HepG2 (cell line): ENCODE measurements around the gene AFAP1. TPM values are rescaled to one million over a fixed set of nuclear protein-coding genes. Genes with fewer than 3 reads are reported as not detected.

ENCODE experiments used
- ATAC-seq: fragments of 200-7000 bp; cut with Tn5 transposase; 3 replicates; pipeline ENCODE4 v1.9.1; 2020; ENCODE audit warnings: mild to moderate bottlenecking, moderate library complexity
- BruUV-seq: library from RNA; stranded (reverse); fragments of 400-500 nt; replicated peaks from 2 replicates; lab custom pipeline; 2021; lab: Mats Ljungman, UMichigan
- CTCF ChIA-PET: fragments of 300-600 bp; formaldehyde crosslinking; extraction: SDS; loops from one replicate; lab custom pipeline; 2021; ENCODE audit warnings: low total read pairs, inconsistent platforms, low intra/inter-chr PET ratio; lab: Yijun Ruan, JAX
- POLR2A ChIA-PET: fragments of 350-600 bp; sonication (Branson Sonifier 250); formaldehyde crosslinking; loops from one replicate; lab custom pipeline; 2020; ENCODE audit warnings: antibody characterized with exemption, inconsistent platforms; lab: Yijun Ruan, JAX
- DNase-seq: peaks from one replicate; pipeline ENCODE4 v3.0.0-alpha.2; 2015; ENCODE audit warnings: low spot score
- FAIRE-seq: peaks from 3 replicates; lab custom pipeline; 2011; peaks lifted over from hg19 to GRCh38; lab: Jason Lieb, UNC
- H2AFZ ChIP-seq: one replicate; pipeline ENCODE4 v1.6.1; 2011; ENCODE audit warnings: low read length, inconsistent platforms
- H3K27ac ChIP-seq: fragments of 300-600 bp; 3 replicates; pipeline ENCODE4 v1.8.0; 2011; ENCODE audit warnings: mixed run types, mild to moderate bottlenecking, mixed read lengths, low read length, inconsistent platforms; ENCODE audit not compliant: insufficient read depth; ENCODE audit errors: extremely low read length
- H3K27me3 ChIP-seq, 2 experiments: fragments of 200-600 bp in 1 of 2; 2 replicates in 1 of 2; 3 replicates in 1 of 2; pipeline versions ENCODE4 v1.6.0 to v1.8.0; 2011; ENCODE audit warnings: low read length in 2 of 2, mild to moderate bottlenecking in 2 of 2, moderate library complexity in 2 of 2, inconsistent platforms in 1 of 2; ENCODE audit not compliant: insufficient read depth in 2 of 2, control insufficient read depth in 1 of 2
- H3K36me3 ChIP-seq, 2 experiments: fragments of 200-600 bp in 1 of 2; replicated peaks in 1 of 2; 2 replicates in 1 of 2; 3 replicates in 1 of 2; pipeline versions ENCODE4 v1.5.1 to v1.8.0; 2011; ENCODE audit warnings: low read length in 2 of 2, inconsistent platforms in 1 of 2; ENCODE audit not compliant: insufficient read depth in 2 of 2, control insufficient read depth in 1 of 2
- H3K4me1 ChIP-seq: 2 replicates; pipeline ENCODE4 v1.5.1; 2012; ENCODE audit warnings: low read length, inconsistent platforms; ENCODE audit not compliant: insufficient read depth
- H3K4me2 ChIP-seq: 2 replicates; pipeline ENCODE4 v1.6.0; 2011; ENCODE audit warnings: low read depth, low read length, inconsistent platforms
- H3K4me3 ChIP-seq, 3 experiments: fragments of 200-600 bp in 1 of 3; sonication (generic), shearing (Covaris generic) in 1 of 3; replicated peaks in 1 of 3; 2 replicates each; pipeline ENCODE4 v1.5.1; 2011 to 2016; ENCODE audit warnings: low read length in 3 of 3, inconsistent platforms in 2 of 3, low read depth in 2 of 3, mild to moderate bottlenecking in 2 of 3, control low read depth in 1 of 3, mixed read lengths in 1 of 3; ENCODE audit not compliant: insufficient read depth in 1 of 3
- H3K79me2 ChIP-seq: one replicate; pipeline ENCODE4 v1.6.1; 2011; ENCODE audit warnings: low read length, inconsistent platforms; ENCODE audit not compliant: insufficient read depth
- H3K9ac ChIP-seq: 2 replicates; pipeline ENCODE4 v1.6.0; 2011; ENCODE audit warnings: mild to moderate bottlenecking, low read depth, low read length, inconsistent platforms; ENCODE audit not compliant: insufficient read depth
- H3K9me3 ChIP-seq: 2 replicates; pipeline ENCODE4 v1.5.1; 2012; ENCODE audit warnings: mild to moderate bottlenecking, low read length
- H4K20me1 ChIP-seq: 2 replicates; pipeline ENCODE4 v1.6.0; 2011; ENCODE audit warnings: inconsistent platforms, mild to moderate bottlenecking, low read length, moderate library complexity; ENCODE audit not compliant: insufficient read depth
- STAG1 ChIP-seq: sonication (generic); formaldehyde crosslinking; IDR thresholded peaks from 2 replicates; pipeline ENCODE4 v1.4.0; 2020; ENCODE audit warnings: missing genetic modification reagents
- ZNF530 ChIP-seq: sonication (generic); formaldehyde crosslinking; IDR thresholded peaks from 2 replicates; pipeline ENCODE4 v1.5.0; 2020; ENCODE audit warnings: low read depth, mild to moderate bottlenecking, missing genetic modification reagents
- ZNF550 ChIP-seq: sonication (generic); formaldehyde crosslinking; IDR thresholded peaks from 2 replicates; pipeline ENCODE4 v1.4.0; 2020; ENCODE audit warnings: mild to moderate bottlenecking, missing genetic modification reagents, borderline replicate concordance
- ZNF552 ChIP-seq: sonication (generic); formaldehyde crosslinking; IDR thresholded peaks from 2 replicates; pipeline ENCODE4 v1.9.0; 2022; ENCODE audit warnings: missing genetic modification reagents, mild to moderate bottlenecking, borderline replicate concordance
- WGBS: methylation state at CpG from one replicate; pipeline ENCODE4 v1.1.6; 2017; ENCODE audit warnings: low lambda C conversion rate; 5-methylcytosine and 5-hydroxymethylcytosine counted together
- in situ Hi-C: cut with HindIII; loops from 2 replicates; pipeline ENCODE4 v1.10.0; 2017; ENCODE audit warnings: low pct_unique_long_range_greater_than_20kb; ENCODE audit not compliant: extremely low pct_ligation_motif_present
- intact Hi-C: fragments of 100-400 bp; cut with micrococcal nuclease; formaldehyde crosslinking; loops from one replicate; pipeline ENCODE4 v1.10.0; 2022; ENCODE audit not compliant: unreplicated experiment
- polyA plus RNA-seq, 8 experiments: library from polyadenylated mRNA; depleted of rRNA in 3 of 8; stranded (reverse) in 7 of 8; unstranded in 1 of 8; fragments of >200 nt; fragmentation: Illumina TruSeq in 4 of 8; extraction: Trizol in 4 of 8; gene quantifications; 2 replicates each; pipeline versions ENCODE4 v1.2.1 to v1.2.3, GENCODE V29; 2011 to 2016; ENCODE audit warnings: low read depth in 4 of 8, missing spikeins in 1 of 8, mixed read lengths in 1 of 8; ENCODE audit not compliant: insufficient read depth in 1 of 8
- total RNA-seq, 5 experiments: library from RNA; depleted of rRNA; stranded (reverse); fragments of >200 nt; fragmentation: Illumina TruSeq; extraction: Trizol; gene quantifications; 2 replicates each; pipeline ENCODE4 v1.2.3, GENCODE V29; 2016; ENCODE audit warnings: low read depth in 1 of 5
- TF ChIP-seq, protein P1 (sequence below): sonication (generic); formaldehyde crosslinking; IDR thresholded peaks from 2 replicates; pipeline ENCODE4 v1.4.0; 2020; ENCODE audit warnings: low read depth, missing genetic modification reagents
- TF ChIP-seq, protein P2 (sequence below): sonication (generic); formaldehyde crosslinking; IDR thresholded peaks from 2 replicates; pipeline ENCODE4 v1.8.0; 2022; ENCODE audit warnings: missing genetic modification reagents, mild to moderate bottlenecking, moderate library complexity, borderline replicate concordance

The AFAP1 gene
- total and polyA plus RNA-seq, 2 of the 13 experiments (the other 11 are each of a cell fraction or from before 2014, with no cell fraction given), result 2.5 TPM

GRCh38 chr4:7822137-7822505, 117.5 kb downstream of the AFAP1 start (continued):
- TF ChIP-seq, protein P1, sequence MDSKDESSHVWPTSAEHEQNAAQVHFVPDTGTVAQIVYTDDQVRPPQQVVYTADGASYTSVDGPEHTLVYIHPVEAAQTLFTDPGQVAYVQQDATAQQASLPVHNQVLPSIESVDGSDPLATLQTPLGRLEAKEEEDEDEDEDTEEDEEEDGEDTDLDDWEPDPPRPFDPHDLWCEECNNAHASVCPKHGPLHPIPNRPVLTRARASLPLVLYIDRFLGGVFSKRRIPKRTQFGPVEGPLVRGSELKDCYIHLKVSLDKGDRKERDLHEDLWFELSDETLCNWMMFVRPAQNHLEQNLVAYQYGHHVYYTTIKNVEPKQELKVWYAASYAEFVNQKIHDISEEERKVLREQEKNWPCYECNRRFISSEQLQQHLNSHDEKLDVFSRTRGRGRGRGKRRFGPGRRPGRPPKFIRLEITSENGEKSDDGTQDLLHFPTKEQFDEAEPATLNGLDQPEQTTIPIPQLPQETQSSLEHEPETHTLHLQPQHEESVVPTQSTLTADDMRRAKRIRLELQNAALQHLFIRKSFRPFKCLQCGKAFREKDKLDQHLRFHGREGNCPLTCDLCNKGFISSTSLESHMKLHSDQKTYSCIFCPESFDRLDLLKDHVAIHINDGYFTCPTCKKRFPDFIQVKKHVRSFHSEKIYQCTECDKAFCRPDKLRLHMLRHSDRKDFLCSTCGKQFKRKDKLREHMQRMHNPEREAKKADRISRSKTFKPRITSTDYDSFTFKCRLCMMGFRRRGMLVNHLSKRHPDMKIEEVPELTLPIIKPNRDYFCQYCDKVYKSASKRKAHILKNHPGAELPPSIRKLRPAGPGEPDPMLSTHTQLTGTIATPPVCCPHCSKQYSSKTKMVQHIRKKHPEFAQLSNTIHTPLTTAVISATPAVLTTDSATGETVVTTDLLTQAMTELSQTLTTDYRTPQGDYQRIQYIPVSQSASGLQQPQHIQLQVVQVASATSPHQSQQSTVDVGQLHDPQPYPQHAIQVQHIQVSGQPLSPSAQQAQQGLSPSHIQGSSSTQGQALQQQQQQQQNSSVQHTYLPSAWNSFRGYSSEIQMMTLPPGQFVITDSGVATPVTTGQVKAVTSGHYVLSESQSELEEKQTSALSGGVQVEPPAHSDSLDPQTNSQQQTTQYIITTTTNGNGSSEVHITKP (CRISPR knock-in tag), result no peak
- TF ChIP-seq STAG1 (no peak), ZNF552 (CRISPR knock-in tag) (no peak)

- DNase-seq (no peak), FAIRE-seq (no peak), ATAC-seq (no peak)
- Histone ChIP-seq H4K20me1 (no peaks in the 10 kb centered on the region), H3K79me2 (no peaks in the 10 kb centered on the region), H3K4me3 (no peak overlapping the region), H3K4me1 (peaks cover 35% of the 10 kb centered on the region), H3K36me3 (peaks cover under 1 to 3% of the 10 kb centered on the region in 2 experiments; a peak in 3 of 5 replicates), H3K4me2 (no peak overlapping the region), H3K27me3 (no peaks in the 10 kb centered on the region), H3K9me3 (no peaks in the 10 kb centered on the region), H2AFZ (no peak overlapping the region), H3K27ac (no peak overlapping the region), H3K9ac (no peak overlapping the region)
- in situ Hi-C loops, result no loop called here
- intact Hi-C loops, result no loop called here
- BruUV-seq, result no TSS peak
- CTCF ChIA-PET, result no interaction called here
- 86% methylated on average over 11 of the region's 11 CpGs for WGBS
- TF ChIP-seq ZNF530 (CRISPR knock-in tag), result no peak
- no peak for TF ChIP-seq ZNF550 (CRISPR knock-in tag)
- TF ChIP-seq, protein P2, sequence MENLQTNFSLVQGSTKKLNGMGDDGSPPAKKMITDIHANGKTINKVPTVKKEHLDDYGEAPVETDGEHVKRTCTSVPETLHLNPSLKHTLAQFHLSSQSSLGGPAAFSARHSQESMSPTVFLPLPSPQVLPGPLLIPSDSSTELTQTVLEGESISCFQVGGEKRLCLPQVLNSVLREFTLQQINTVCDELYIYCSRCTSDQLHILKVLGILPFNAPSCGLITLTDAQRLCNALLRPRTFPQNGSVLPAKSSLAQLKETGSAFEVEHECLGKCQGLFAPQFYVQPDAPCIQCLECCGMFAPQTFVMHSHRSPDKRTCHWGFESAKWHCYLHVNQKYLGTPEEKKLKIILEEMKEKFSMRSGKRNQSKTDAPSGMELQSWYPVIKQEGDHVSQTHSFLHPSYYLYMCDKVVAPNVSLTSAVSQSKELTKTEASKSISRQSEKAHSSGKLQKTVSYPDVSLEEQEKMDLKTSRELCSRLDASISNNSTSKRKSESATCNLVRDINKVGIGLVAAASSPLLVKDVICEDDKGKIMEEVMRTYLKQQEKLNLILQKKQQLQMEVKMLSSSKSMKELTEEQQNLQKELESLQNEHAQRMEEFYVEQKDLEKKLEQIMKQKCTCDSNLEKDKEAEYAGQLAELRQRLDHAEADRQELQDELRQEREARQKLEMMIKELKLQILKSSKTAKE, result no peak
- POLR2A ChIA-PET, result no interaction called here
Observed at GRCh38 chr4:7821245-7822136, 118.2 kb downstream of the AFAP1 start.
